AG20443 (cell line): ENCODE results near the gene GAB2.

Experiments used
- DNase-seq: peaks from one replicate; pipeline ENCODE4 v3.0.0; 2012; ENCODE audit warnings: low spot score, mixed read lengths

GAB2 gene

GRCh38 chr11:78203184-78203583 is 214.4 kb downstream of the GAB2 start:
- no peak for DNase-seq

- DNase-seq: no peak
Observed at GRCh38 chr11:78202733-78203167, 214.9 kb downstream of the GAB2 start.

- no peak for DNase-seq
Observed at GRCh38 chr11:78201096-78201818, 216.4 kb downstream of the GAB2 start.

- DNase-seq: no peak
Observed at GRCh38 chr11:78200553-78200952, 217.1 kb downstream of the GAB2 start.

GRCh38 chr11:78200061-78200460 is 217.6 kb downstream of the GAB2 start:
- DNase-seq: no peak

GRCh38 chr11:78199653-78200015 is 218.0 kb downstream of the GAB2 start:
- DNase-seq: no peak

GRCh38 chr11:78199015-78199652 is 218.5 kb downstream of the GAB2 start:
- DNase-seq: no peak

- no peak for DNase-seq
Observed at GRCh38 chr11:78197816-78198215, 219.8 kb downstream of the GAB2 start.

- no peak for DNase-seq
Observed at GRCh38 chr11:78196661-78197091, 220.9 kb downstream of the GAB2 start.

GRCh38 chr11:78195917-78196560 is 221.6 kb downstream of the GAB2 start:
- no peak for DNase-seq

GRCh38 chr11:78194490-78194889 is 223.1 kb downstream of the GAB2 start:
- DNase-seq: no peak

GRCh38 chr11:78193806-78194205 is 223.8 kb downstream of the GAB2 start:
- no peak for DNase-seq

GRCh38 chr11:78192911-78193351 is 224.7 kb downstream of the GAB2 start:
- no peak for DNase-seq

- no peak for DNase-seq
Observed at GRCh38 chr11:78192223-78192719, 225.3 kb downstream of the GAB2 start.

- DNase-seq: no peak
Observed at GRCh38 chr11:78190871-78191538, 226.6 kb downstream of the GAB2 start.

GRCh38 chr11:78190374-78190773 is 227.2 kb downstream of the GAB2 start:
- no peak for DNase-seq

GRCh38 chr11:78189851-78190250 is 227.8 kb downstream of the GAB2 start:
- DNase-seq: no peak

GRCh38 chr11:78189174-78189724 is 228.4 kb downstream of the GAB2 start:
- no peak for DNase-seq

- DNase-seq: peak; percentile 99
Observed at GRCh38 chr11:78188286-78189173, 229.1 kb downstream of the GAB2 start, which contains the start of the genes KCTD21 and USP35. KCTD21 (minus strand) TSS chr11:78188626; CDS start chr11:78174554, 14,072 bp downstream. USP35 (plus strand) TSS chr11:78188919; CDS start chr11:78196246, 7,327 bp downstream.

- DNase-seq: peak; percentile 59
Observed at GRCh38 chr11:78187366-78188285, 230.0 kb downstream of the GAB2 start.
